Measurements from ENCODE around the gene MAGI2. TPM values are rescaled to one million over a fixed set of nuclear protein-coding genes. Genes with fewer than 3 reads are reported as not detected.
A peak's percentile ranks its signal among the peaks of the same experiment; 100 is the strongest.

MAGI2 gene
- total and polyA plus RNA-seq, 2 donors from 2014 or later = 4.4 to 9.0 TPM

- FAIRE-seq (no peak), DNase-seq (peak in 1 of 5 donors; percentile 26)
- Histone ChIP-seq H3K9me3 (ENCODE audit: control insufficient read depth in 2 of 3, insufficient read depth in 1 of 3, low read length in 3 of 3) (no peaks in the 10 kb centered on the region), H3K9ac (ENCODE audit: low read length in 3 of 3) (no peak overlapping the region), H3K27ac (ENCODE audit: low read depth in 2 of 2, low read length in 2 of 2) (no peak overlapping the region), H3K36me3 (ENCODE audit: control insufficient read depth in 2 of 3, insufficient read depth in 3 of 3, low read length in 3 of 3) (no peaks in the 10 kb centered on the region), H3K4me1 (ENCODE audit: control insufficient read depth in 2 of 3, insufficient read depth in 2 of 3, low read depth in 1 of 3, low read length in 3 of 3) (peaks cover 0 to 6% (median 4%) of the 10 kb centered on the region in 3 donors), H3K27me3 (ENCODE audit: control insufficient read depth, insufficient read depth, low read length) (no peaks in the 10 kb centered on the region), H3K4me3 (ENCODE audit: low read length in 3 of 3) (no peak overlapping the region)
- intact Hi-C loops (cut with DNase I) = no loop called here
- no peak for TF ChIP-seq CTCF (IDR thresholded peaks at IDR 0.05; ENCODE audit: borderline replicate concordance, extremely low read depth, insufficient read depth)
These were observed 1124.3 kb downstream of the MAGI2 start for GRCh38 chr7:78329001-78329655.

GRCh38 chr7:78327718-78328117, 1125.7 kb downstream of the MAGI2 start:
- FAIRE-seq = no peak
- H3K36me3 ChIP-seq (ENCODE audit: control insufficient read depth in 2 of 3, insufficient read depth in 3 of 3, low read length in 3 of 3) = no peaks in the 10 kb centered on the region

GRCh38 chr7:78326876-78327275, 1126.6 kb downstream of the MAGI2 start:
- no peak for FAIRE-seq
- no peak overlapping the region for H3K4me3 ChIP-seq (ENCODE audit: low read length in 3 of 3)
- no peak for TF ChIP-seq CTCF (IDR thresholded peaks at IDR 0.05; ENCODE audit: borderline replicate concordance, extremely low read depth, insufficient read depth)

More at GRCh38 chr7:78327718-78328117, 1125.7 kb downstream of the MAGI2 start:
- Histone ChIP-seq H3K9ac (ENCODE audit: low read length in 3 of 3) (no peak overlapping the region), H3K27me3 (ENCODE audit: control insufficient read depth, insufficient read depth, low read length) (no peaks in the 10 kb centered on the region), H3K27ac (ENCODE audit: low read depth in 2 of 2, low read length in 2 of 2) (no peak overlapping the region), H3K4me1 (ENCODE audit: control insufficient read depth in 2 of 3, insufficient read depth in 2 of 3, low read depth in 1 of 3, low read length in 3 of 3) (no peaks in the 10 kb centered on the region), H3K4me3 (ENCODE audit: low read length in 3 of 3) (no peak overlapping the region), H3K9me3 (ENCODE audit: control insufficient read depth in 2 of 3, insufficient read depth in 1 of 3, low read length in 3 of 3) (no peaks in the 10 kb centered on the region)
- intact Hi-C loops (cut with DNase I) = no loop called here
- no peak for DNase-seq
- no peak for TF ChIP-seq CTCF (IDR thresholded peaks at IDR 0.05; ENCODE audit: borderline replicate concordance, extremely low read depth, insufficient read depth)

GRCh38 chr7:78326189-78326588, 1127.3 kb downstream of the MAGI2 start:
- TF ChIP-seq CTCF (IDR thresholded peaks at IDR 0.05; ENCODE audit: borderline replicate concordance, extremely low read depth, insufficient read depth) = no peak
- no peaks in the 10 kb centered on the region for H3K9me3 ChIP-seq (ENCODE audit: control insufficient read depth in 2 of 3, insufficient read depth in 1 of 3, low read length in 3 of 3)
- H3K4me1 ChIP-seq (ENCODE audit: control insufficient read depth in 2 of 3, insufficient read depth in 2 of 3, low read depth in 1 of 3, low read length in 3 of 3) = no peaks in the 10 kb centered on the region
- no peak overlapping the region for H3K27ac ChIP-seq (ENCODE audit: low read depth in 2 of 2, low read length in 2 of 2)
- DNase-seq = no peak
- H3K36me3 ChIP-seq (ENCODE audit: control insufficient read depth in 2 of 3, insufficient read depth in 3 of 3, low read length in 3 of 3) = no peaks in the 10 kb centered on the region
- no peak overlapping the region for H3K4me3 ChIP-seq (ENCODE audit: low read length in 3 of 3)
- intact Hi-C loops (cut with DNase I) = no loop called here
- no peak overlapping the region for H3K9ac ChIP-seq (ENCODE audit: low read length in 3 of 3)
- no peaks in the 10 kb centered on the region for H3K27me3 ChIP-seq (ENCODE audit: control insufficient read depth, insufficient read depth, low read length)
- no peak for FAIRE-seq

More at GRCh38 chr7:78326876-78327275, 1126.6 kb downstream of the MAGI2 start:
- no peaks in the 10 kb centered on the region for H3K4me1 ChIP-seq (ENCODE audit: control insufficient read depth in 2 of 3, insufficient read depth in 2 of 3, low read depth in 1 of 3, low read length in 3 of 3)
- no peak overlapping the region for H3K9ac ChIP-seq (ENCODE audit: low read length in 3 of 3)
- no peaks in the 10 kb centered on the region for H3K36me3 ChIP-seq (ENCODE audit: control insufficient read depth in 2 of 3, insufficient read depth in 3 of 3, low read length in 3 of 3)
- DNase-seq = no peak
- H3K27ac ChIP-seq (ENCODE audit: low read depth in 2 of 2, low read length in 2 of 2) = no peak overlapping the region
- intact Hi-C loops (cut with DNase I) = no loop called here
- H3K27me3 ChIP-seq (ENCODE audit: control insufficient read depth, insufficient read depth, low read length) = no peaks in the 10 kb centered on the region
- H3K9me3 ChIP-seq (ENCODE audit: control insufficient read depth in 2 of 3, insufficient read depth in 1 of 3, low read length in 3 of 3) = no peaks in the 10 kb centered on the region
